GM23248 (cell line): ENCODE results near the gene TSPAN13. TPM values are rescaled to one million over a fixed set of nuclear protein-coding genes. Genes with fewer than 3 reads are reported as not detected.

Experiments
- DNase-seq: peaks from one replicate; pipeline ENCODE4 v3.0.0-alpha.2; 2015
- H2AFZ ChIP-seq: fragments of 200-600 bp; sonication (generic); 2 replicates; pipeline ENCODE4 v1.6.1; 2016; ENCODE audit warnings: antibody characterized with exemption
- H3F3A ChIP-seq: fragments of 200-600 bp; sonication (generic); 2 replicates; pipeline ENCODE4 v1.6.1; 2016; ENCODE audit warnings: mild to moderate bottlenecking, antibody characterized with exemption, mixed run types; ENCODE audit not compliant: insufficient read depth
- H3K27ac ChIP-seq: fragments of 200-600 bp; sonication (generic); 2 replicates; pipeline ENCODE4 v1.5.1; 2016; ENCODE audit warnings: mild to moderate bottlenecking
- H3K27me3 ChIP-seq: fragments of 200-600 bp; sonication (generic); replicated peaks from 2 replicates; pipeline ENCODE4 v1.6.1; 2016; ENCODE audit warnings: mild to moderate bottlenecking; ENCODE audit not compliant: insufficient read depth
- H3K36me3 ChIP-seq: fragments of 200-600 bp; sonication (generic); 2 replicates; pipeline ENCODE4 v1.6.1; 2016; ENCODE audit warnings: low read depth, mild to moderate bottlenecking
- H3K4me1 ChIP-seq: fragments of 200-600 bp; sonication (generic); 2 replicates; pipeline ENCODE4 v1.6.1; 2016; ENCODE audit warnings: mild to moderate bottlenecking; ENCODE audit not compliant: insufficient read depth
- H3K4me2 ChIP-seq: fragments of 200-600 bp; sonication (generic); one replicate; pipeline ENCODE4 v1.6.1; 2016; ENCODE audit warnings: mild to moderate bottlenecking; ENCODE audit not compliant: unreplicated experiment
- H3K4me3 ChIP-seq: fragments of 200-600 bp; sonication (generic); 2 replicates; pipeline ENCODE4 v1.5.1; 2016; ENCODE audit warnings: mild to moderate bottlenecking
- H3K79me2 ChIP-seq: fragments of 200-600 bp; sonication (generic); 2 replicates; pipeline ENCODE4 v1.6.1; 2016; ENCODE audit warnings: mild to moderate bottlenecking; ENCODE audit not compliant: insufficient read depth
- H3K9ac ChIP-seq: fragments of 200-600 bp; sonication (generic); 2 replicates; pipeline ENCODE4 v1.6.1; 2016; ENCODE audit warnings: mild to moderate bottlenecking
- H3K9me2 ChIP-seq: fragments of 200-600 bp; sonication (generic); 2 replicates; pipeline ENCODE4 v1.6.1; 2016; ENCODE audit warnings: mixed run types, mild to moderate bottlenecking, moderate library complexity; ENCODE audit not compliant: insufficient read depth
- H3K9me3 ChIP-seq: fragments of 200-600 bp; sonication (generic); one replicate; pipeline ENCODE4 v1.6.1; 2017; ENCODE audit warnings: low read depth
- H4K20me1 ChIP-seq: fragments of 200-600 bp; sonication (generic); 2 replicates; pipeline ENCODE4 v1.6.0; 2016; ENCODE audit not compliant: insufficient read depth
- EZH2 ChIP-seq: fragments of 200-600 bp; sonication (generic); IDR thresholded peaks from 2 replicates; pipeline ENCODE4 v1.6.1; 2018; ENCODE audit warnings: antibody characterized with exemption, mild to moderate bottlenecking; ENCODE audit not compliant: insufficient read depth, poor library complexity, severe bottlenecking
- EZH2phosphoT487 ChIP-seq: fragments of 200-600 bp; sonication (generic); IDR thresholded peaks from 2 replicates; pipeline ENCODE4 v1.6.1; 2018; ENCODE audit warnings: antibody characterized with exemption, moderate library complexity, mild to moderate bottlenecking, low read depth; ENCODE audit not compliant: insufficient read depth
- WGBS, 2 experiments: methylation state at CpG; one replicate each; pipeline ENCODE4 v1.1.6; 2015 to 2017; ENCODE audit warnings: low lambda C conversion rate in 2 of 2, low coverage in 1 of 2; ENCODE audit errors: missing lambda C conversion rate in 2 of 2; 5-methylcytosine and 5-hydroxymethylcytosine counted together
- in situ Hi-C: fragments of 300-500 bp; cut with MboI; formaldehyde crosslinking; loops from 2 replicates; pipeline ENCODE4 v1.15.0; 2020
- polyA plus RNA-seq: library from polyadenylated mRNA; unstranded; fragments of >200 nt; fragmentation: Nextera tagmentation; extraction: Ambion mirVana; gene quantifications from 2 replicates; pipeline ENCODE4 v1.2.1, GENCODE V29; 2016
- total RNA-seq: library from RNA; depleted of rRNA; stranded (reverse); fragments of >200 nt; shearing (Covaris generic); gene quantifications from 2 replicates; pipeline ENCODE4 v1.2.3, GENCODE V29; 2014

Gene TSPAN13
- total and polyA plus RNA-seq, 2 experiments from 2014 or later = 6.2 to 9.0 TPM

DNA sequence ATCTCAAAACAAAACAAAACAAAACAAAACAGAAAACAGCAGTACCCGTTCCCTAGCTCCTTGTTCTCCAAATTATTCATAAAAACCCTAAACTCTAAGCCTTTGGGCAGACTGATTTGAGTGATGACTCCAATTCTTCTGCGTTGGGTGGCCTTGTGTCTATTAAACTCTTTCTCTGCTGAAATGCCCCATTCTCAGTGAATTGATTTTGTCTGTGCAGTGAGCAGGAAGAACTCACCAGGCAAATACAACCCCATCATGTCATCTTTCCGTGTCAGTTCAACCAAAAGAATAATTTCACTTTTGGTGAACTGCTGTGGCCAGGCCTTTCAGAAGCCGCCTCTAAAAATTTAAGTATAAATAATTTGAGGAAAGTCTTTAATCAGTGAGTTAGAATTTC lies 18.5 kb upstream of the TSPAN13 start:
- H2AFZ ChIP-seq = no peak overlapping the region
- WGBS, 2 experiments = 80 to 86% methylated on average over 4 of the region's 4 CpGs
- in situ Hi-C loops = no loop called here

DNA sequence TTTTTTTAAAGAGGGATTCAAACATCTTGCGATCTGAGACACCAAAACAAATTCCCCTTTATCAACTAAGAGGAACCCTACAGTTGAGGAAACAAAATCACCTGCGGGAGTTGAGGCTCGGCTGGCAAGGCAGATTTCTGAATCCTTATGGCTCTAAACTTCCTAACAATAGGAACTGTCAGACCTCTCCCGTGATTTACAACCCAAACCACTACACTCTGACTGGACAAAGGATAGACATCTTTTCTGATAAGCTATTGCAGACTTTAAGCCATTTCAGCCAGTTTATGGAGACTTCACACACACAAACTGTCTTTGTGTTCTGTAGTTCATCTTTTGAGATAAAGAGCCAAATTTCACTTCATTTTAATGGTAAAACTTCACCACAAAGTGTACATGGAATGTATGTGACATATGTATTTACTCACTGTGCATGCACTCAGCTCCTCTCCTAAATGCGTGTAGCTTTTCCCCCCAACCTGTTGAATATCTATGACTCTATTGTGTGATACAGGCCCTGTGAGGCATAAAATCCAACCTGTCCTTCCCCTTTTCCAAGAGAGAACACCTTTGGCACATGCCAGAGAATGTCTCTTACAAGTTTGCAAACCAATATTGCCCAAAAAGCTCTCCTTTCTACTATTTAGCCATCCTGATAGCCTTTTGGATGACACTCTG lies 15.4 kb upstream of the TSPAN13 start:
- Histone ChIP-seq H3K4me2 (no peak overlapping the region), H3K4me1 (peaks cover 26% of the 10 kb centered on the region), H3K4me3 (no peak overlapping the region), H3K36me3 (no peaks in the 10 kb centered on the region), H3K27ac (no peak overlapping the region), H3K9me2 (no peaks in the 10 kb centered on the region), H3K79me2 (no peaks in the 10 kb centered on the region), H3F3A (peaks cover 25% of the 10 kb centered on the region), H4K20me1 (no peaks in the 10 kb centered on the region), H3K9ac (no peak overlapping the region), H3K27me3 (no peaks in the 10 kb centered on the region), H3K9me3 (no peaks in the 10 kb centered on the region), H2AFZ (no peak overlapping the region)
- 92 to 95% methylated on average over 5 of the region's 5 CpGs for WGBS, 2 experiments
- in situ Hi-C loops = no loop called here
- DNase-seq = no peak
- TF ChIP-seq EZH2 (no peak), EZH2phosphoT487 (no peak)

More for the DNA sequence above, 18.5 kb upstream of the TSPAN13 start:
- peaks cover 6% of the 10 kb centered on the region; the same call in 1 of the 2 replicates for H3F3A ChIP-seq
- H3K36me3 ChIP-seq = no peaks in the 10 kb centered on the region
- H3K27ac ChIP-seq = no peak overlapping the region
- no peaks in the 10 kb centered on the region for H3K9me2 ChIP-seq
- H3K4me1 ChIP-seq = peaks cover 6% of the 10 kb centered on the region; the same call in 1 of the 2 replicates
- no peaks in the 10 kb centered on the region for H4K20me1 ChIP-seq
- no peak for DNase-seq
- no peaks in the 10 kb centered on the region for H3K9me3 ChIP-seq
- H3K4me2 ChIP-seq = no peak overlapping the region
- H3K9ac ChIP-seq = no peak overlapping the region
- H3K27me3 ChIP-seq = no peaks in the 10 kb centered on the region
- no peaks in the 10 kb centered on the region for H3K79me2 ChIP-seq
- TF ChIP-seq EZH2 = no peak
- TF ChIP-seq EZH2phosphoT487 = no peak
- no peak overlapping the region for H3K4me3 ChIP-seq

DNA sequence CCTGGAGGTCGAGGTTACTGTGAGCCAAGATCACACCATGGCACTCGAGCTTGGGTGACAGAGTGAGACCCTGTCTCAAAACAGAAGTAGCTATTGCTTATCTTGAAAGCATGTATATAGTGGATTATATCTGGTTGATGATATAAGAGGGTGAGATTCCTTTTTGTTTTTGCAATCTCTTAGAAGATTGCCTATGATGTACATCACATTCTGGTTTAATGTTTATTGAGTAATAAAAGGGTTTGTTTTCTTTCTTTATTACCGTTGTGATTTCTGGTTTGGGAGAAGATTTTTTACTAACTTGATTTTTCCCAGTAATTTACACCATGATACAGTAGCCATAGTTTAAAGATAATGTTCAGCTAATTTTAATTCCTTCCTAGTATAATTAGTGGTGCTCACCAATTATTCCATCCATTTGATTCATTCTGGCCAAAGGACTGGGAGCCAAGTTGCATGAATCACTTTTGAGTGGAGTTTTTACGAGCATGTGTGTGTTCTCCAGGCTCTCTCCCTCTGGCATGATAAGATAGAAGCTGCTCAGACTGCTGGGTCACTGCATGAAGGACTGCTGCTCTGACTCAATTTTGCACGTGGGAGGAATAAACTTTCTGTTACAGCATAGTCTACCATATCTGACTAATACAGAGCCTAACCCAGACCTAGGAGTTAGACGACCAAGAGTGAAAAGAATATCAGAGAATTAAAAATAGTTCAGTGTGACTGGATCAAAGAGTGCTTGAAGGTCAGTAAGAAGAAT lies 13.5 kb upstream of the TSPAN13 start:
- no peaks in the 10 kb centered on the region for H3K36me3 ChIP-seq
- TF ChIP-seq EZH2phosphoT487 = no peak
- no peak for TF ChIP-seq EZH2
- H3K4me1 ChIP-seq = peaks cover 35% of the 10 kb centered on the region
- no peak overlapping the region for H2AFZ ChIP-seq
- peak; percentile 95 for DNase-seq
- H3K9me3 ChIP-seq = no peaks in the 10 kb centered on the region
- 32 to 33% methylated on average over 6 of the region's 6 CpGs for WGBS, 2 experiments
- no peak overlapping the region for H3K4me3 ChIP-seq
- peaks cover 25% of the 10 kb centered on the region for H3F3A ChIP-seq
- no peak overlapping the region for H3K9ac ChIP-seq
- H3K4me2 ChIP-seq = peak overlapping the region; percentile 24
- in situ Hi-C loops = no loop called here
- no peaks in the 10 kb centered on the region for H3K27me3 ChIP-seq
- H3K79me2 ChIP-seq = no peaks in the 10 kb centered on the region
- H4K20me1 ChIP-seq = no peaks in the 10 kb centered on the region
- peak overlapping the region; percentile 54 for H3K27ac ChIP-seq
- H3K9me2 ChIP-seq = no peaks in the 10 kb centered on the region

DNA sequence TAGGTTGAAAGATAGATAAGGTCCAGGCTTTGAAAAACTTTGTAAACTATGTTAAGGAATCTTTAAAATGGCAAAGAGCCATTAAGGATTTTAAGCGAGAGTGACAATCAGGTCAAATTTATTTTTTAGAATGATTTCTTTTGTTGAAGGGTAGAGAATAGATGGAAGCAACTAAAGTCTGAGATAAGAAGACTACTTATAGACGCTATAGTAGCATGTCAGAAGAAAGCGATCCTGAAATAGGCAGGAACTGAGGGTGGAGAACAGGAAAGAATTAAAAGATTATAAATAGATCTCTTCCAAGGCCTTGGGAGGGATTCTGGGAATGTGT lies 13.0 kb upstream of the TSPAN13 start:
- H3K4me3 ChIP-seq = no peak overlapping the region
- no peaks in the 10 kb centered on the region for H3K27me3 ChIP-seq
- peak overlapping the region; percentile 24 for H3K4me2 ChIP-seq
- peak overlapping the region; percentile 54 for H3K27ac ChIP-seq
- no peak overlapping the region for H3K9ac ChIP-seq
- H3K79me2 ChIP-seq = no peaks in the 10 kb centered on the region
- no peaks in the 10 kb centered on the region for H3K36me3 ChIP-seq
- 94 to 100% methylated on average over 3 of the region's 3 CpGs for WGBS, 2 experiments
- no peaks in the 10 kb centered on the region for H3K9me2 ChIP-seq
- TF ChIP-seq EZH2 (no peak), EZH2phosphoT487 (no peak)
- no peaks in the 10 kb centered on the region for H3K9me3 ChIP-seq
- no peak overlapping the region for H2AFZ ChIP-seq
- in situ Hi-C loops = no loop called here
- H3F3A ChIP-seq = peaks cover 25% of the 10 kb centered on the region
- no peaks in the 10 kb centered on the region for H4K20me1 ChIP-seq
- DNase-seq = no peak
- H3K4me1 ChIP-seq = peaks cover 35% of the 10 kb centered on the region
